CMK (cell line): Measurements from ENCODE around the gene CD109.
"Not testable (repeated sequence)": the region's sequence is repeated elsewhere in the genome, so short reads cannot be mapped to it uniquely, and the experiment has no call there.

Experiments used
- DNase-seq: peaks from one replicate; pipeline ENCODE4 v3.0.0-alpha.2; 2010; ENCODE audit warnings: low read depth

The CD109 gene

GRCh38 chr6:73791336-73791735 lies 95.3 kb downstream of the CD109 start:
- no peak for DNase-seq

GRCh38 chr6:73792738-73793137 lies 96.7 kb downstream of the CD109 start:
- no peak for DNase-seq

GRCh38 chr6:73796881-73797280 lies 100.9 kb downstream of the CD109 start:
- DNase-seq: no peak

GRCh38 chr6:73797861-73798260 lies 101.9 kb downstream of the CD109 start:
- no peak for DNase-seq

GRCh38 chr6:73798592-73798991 lies 102.6 kb downstream of the CD109 start:
- DNase-seq: no peak

GRCh38 chr6:73800997-73801396 lies 105.0 kb downstream of the CD109 start:
- no peak for DNase-seq

- no peak for DNase-seq
Measured at GRCh38 chr6:73801652-73802268, 105.8 kb downstream of the CD109 start.

- DNase-seq: no peak
Measured at GRCh38 chr6:73802366-73802765, 106.4 kb downstream of the CD109 start.

- DNase-seq: peak; percentile 2
Measured at GRCh38 chr6:73803562-73804241, 107.7 kb downstream of the CD109 start.

GRCh38 chr6:73805221-73805620 lies 109.2 kb downstream of the CD109 start:
- DNase-seq: not testable (repeated sequence)

- DNase-seq: not testable (repeated sequence)
Measured at GRCh38 chr6:73805982-73806381, 110.0 kb downstream of the CD109 start.

GRCh38 chr6:73811706-73812105 lies 115.7 kb downstream of the CD109 start:
- DNase-seq: no peak

GRCh38 chr6:73817253-73817652 lies 121.2 kb downstream of the CD109 start:
- no peak for DNase-seq

- no peak for DNase-seq
Measured at GRCh38 chr6:73823046-73823735, 127.2 kb downstream of the CD109 start.

GRCh38 chr6:73823832-73824231 lies 127.8 kb downstream of the CD109 start:
- no peak for DNase-seq

- DNase-seq: no peak
Measured at GRCh38 chr6:73826571-73826970, 130.6 kb downstream of the CD109 start.

- no peak for DNase-seq
Measured at GRCh38 chr6:73830119-73830518, 134.1 kb downstream of the CD109 start.

- no peak for DNase-seq
Measured at GRCh38 chr6:73832313-73832712, 136.3 kb downstream of the CD109 start.

GRCh38 chr6:73844696-73845095 lies 148.7 kb downstream of the CD109 start:
- DNase-seq: not testable (repeated sequence)

GRCh38 chr6:73851048-73851447 lies 155.0 kb downstream of the CD109 start:
- not testable (repeated sequence) for DNase-seq

- DNase-seq: peak; percentile 12
Measured at GRCh38 chr6:73854998-73855718, 159.2 kb downstream of the CD109 start.

GRCh38 chr6:73857341-73857890 lies 161.4 kb downstream of the CD109 start:
- DNase-seq: no peak
